ENCODE data around the gene PRR19. TPM values are rescaled to one million over a fixed set of nuclear protein-coding genes. Genes with fewer than 3 reads are reported as not detected.

The PRR19 gene
- total RNA-seq, 1 donor from 2014 or later = not detected

DNA sequence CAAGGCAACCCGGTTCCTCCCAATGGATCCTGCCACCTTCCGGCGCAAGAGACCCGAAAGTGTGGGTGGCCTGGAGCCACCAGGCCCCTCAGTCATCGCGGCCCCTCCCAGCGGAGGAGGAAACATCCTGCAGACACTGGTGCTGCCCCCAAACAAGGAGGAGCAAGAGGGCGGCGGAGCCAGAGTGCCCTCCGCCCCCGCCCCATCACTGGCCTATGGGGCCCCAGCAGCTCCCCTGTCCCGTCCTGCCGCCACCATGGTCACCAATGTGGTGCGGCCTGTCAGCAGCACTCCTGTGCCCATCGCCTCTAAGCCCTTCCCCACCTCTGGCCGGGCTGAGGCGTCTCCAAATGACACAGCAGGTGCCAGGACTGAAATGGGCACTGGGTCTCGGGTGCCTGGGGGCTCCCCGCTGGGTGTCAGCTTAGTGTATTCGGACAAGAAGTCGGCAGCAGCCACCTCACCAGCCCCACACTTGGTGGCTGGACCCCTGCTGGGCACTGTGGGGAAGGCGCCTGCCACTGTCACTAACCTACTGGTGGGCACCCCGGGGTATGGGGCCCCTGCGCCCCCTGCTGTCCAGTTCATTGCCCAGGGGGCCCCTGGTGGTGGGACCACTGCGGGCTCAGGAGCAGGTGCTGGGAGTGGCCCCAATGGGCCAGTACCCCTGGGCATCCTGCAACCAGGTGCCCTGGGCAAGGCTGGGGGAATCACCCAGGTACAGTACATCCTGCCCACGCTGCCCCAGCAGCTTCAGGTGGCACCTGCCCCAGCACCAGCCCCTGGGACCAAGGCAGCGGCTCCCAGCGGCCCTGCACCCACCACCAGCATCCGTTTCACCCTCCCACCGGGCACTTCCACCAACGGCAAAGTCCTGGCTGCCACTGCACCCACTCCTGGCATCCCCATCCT lies 11.2 kb upstream of the PRR19 start:
- intact Hi-C loops (cut with DNase I) = no loop called here
- no peak for DNase-seq
- no peak for ATAC-seq (ENCODE audit: poor library complexity)

DNA sequence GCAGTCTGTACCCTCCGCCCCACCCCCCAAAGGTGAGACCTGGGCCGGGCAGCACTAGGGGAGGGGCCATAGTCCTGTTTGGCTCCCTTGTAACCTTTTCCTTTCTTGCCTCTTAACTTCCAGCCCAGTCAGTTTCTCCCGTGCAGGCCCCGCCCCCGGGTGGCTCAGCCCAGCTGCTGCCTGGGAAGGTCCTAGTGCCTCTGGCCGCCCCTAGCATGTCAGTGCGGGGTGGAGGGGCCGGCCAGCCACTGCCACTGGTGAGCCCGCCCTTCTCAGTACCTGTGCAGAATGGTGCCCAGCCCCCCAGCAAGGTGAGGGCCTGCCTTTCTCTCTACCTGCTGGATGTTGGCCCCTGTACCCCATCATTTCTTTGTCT lies 10.5 kb upstream of the PRR19 start:
- ATAC-seq (ENCODE audit: poor library complexity) (no peak), DNase-seq (no peak)
- intact Hi-C loops (cut with DNase I) = no loop called here

DNA sequence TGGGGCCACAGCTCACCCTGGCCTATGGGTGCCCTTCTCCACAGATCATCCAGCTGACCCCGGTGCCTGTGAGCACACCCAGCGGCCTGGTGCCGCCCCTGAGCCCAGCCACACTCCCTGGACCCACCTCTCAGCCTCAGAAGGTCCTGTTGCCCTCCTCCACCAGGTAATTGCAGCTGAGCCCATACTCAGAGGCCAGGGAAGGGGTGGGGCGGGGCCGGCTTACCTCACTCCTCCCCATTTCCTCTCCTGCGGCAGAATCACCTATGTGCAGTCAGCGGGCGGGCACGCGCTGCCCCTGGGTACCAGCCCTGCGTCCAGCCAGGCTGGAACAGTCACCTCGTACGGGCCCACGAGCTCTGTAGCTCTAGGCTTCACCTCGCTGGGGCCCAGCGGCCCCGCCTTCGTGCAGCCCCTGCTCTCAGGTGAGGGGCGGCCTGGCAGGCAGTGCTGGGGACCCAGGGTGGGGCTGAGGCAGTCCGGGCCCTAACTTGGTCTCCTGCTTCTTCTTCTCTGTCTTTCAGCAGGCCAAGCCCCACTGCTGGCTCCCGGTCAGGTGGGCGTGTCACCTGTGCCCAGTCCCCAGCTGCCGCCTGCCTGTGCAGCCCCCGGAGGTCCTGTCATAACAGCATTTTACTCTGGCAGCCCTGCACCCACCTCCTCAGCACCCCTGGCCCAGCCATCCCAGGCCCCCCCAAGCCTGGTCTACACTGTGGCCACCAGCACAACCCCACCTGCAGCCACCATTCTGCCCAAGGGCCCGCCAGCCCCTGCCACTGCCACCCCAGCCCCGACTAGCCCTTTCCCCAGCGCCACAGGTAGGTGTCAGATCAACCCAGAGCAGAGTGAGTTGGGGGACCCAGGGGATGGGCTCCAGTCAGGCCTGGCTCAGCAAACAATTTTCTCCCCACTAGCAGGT lies 9.6 kb upstream of the PRR19 start:
- ATAC-seq (ENCODE audit: poor library complexity) = no peak
- no peak for DNase-seq
- intact Hi-C loops (cut with DNase I) = no loop called here

DNA sequence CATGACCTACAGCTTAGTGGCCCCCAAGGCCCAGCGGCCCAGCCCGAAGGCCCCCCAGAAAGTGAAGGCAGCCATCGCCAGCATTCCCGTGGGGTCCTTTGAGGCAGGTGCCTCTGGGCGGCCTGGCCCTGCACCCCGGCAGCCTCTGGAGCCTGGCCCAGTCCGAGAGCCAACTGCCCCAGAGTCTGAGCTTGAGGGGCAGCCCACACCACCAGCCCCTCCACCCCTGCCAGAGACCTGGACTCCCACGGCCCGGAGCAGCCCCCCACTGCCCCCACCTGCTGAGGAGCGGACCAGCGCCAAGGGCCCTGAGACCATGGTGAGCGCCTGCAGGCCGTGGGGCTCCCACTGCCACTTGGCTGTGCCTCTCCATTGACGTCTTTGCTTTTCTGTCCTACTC lies 9.0 kb upstream of the PRR19 start:
- no peak for ATAC-seq (ENCODE audit: poor library complexity)
- DNase-seq = no peak
- intact Hi-C loops (cut with DNase I) = no loop called here

DNA sequence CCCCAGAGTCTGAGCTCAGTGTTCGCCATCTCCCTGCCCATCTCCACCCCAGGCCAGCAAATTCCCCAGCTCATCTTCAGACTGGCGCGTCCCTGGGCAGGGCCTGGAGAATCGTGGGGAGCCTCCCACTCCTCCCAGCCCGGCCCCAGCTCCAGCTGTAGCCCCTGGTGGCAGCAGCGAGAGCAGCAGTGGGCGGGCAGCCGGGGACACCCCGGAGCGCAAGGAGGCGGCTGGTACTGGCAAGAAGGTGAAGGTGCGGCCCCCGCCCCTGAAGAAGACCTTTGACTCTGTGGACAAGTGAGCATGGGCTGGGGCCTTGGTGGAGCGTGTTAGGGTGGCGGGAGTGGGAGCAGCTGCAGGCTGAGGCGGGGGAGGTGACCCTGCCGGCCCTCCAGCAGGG lies 8.4 kb upstream of the PRR19 start:
- DNase-seq (no peak), ATAC-seq (ENCODE audit: poor library complexity) (no peak)
- intact Hi-C loops (cut with DNase I) = no loop called here

DNA sequence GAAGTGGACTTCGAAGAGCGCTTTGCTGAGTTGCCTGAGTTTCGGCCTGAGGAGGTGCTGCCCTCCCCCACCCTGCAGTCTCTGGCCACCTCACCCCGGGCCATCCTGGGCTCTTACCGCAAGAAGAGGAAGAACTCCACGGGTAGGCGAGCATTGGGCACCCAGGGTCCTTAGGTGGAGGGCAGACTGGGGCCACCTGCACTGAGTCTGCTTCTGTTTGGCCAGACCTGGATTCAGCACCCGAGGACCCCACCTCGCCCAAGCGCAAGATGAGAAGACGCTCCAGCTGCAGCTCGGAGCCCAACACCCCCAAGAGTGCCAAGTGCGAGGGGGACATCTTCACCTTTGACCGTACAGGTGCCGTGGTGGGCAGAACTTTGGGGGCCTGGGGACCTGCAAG lies 8.0 kb upstream of the PRR19 start:
- DNase-seq (no peak), ATAC-seq (ENCODE audit: poor library complexity) (no peak)
- intact Hi-C loops (cut with DNase I) = no loop called here

DNA sequence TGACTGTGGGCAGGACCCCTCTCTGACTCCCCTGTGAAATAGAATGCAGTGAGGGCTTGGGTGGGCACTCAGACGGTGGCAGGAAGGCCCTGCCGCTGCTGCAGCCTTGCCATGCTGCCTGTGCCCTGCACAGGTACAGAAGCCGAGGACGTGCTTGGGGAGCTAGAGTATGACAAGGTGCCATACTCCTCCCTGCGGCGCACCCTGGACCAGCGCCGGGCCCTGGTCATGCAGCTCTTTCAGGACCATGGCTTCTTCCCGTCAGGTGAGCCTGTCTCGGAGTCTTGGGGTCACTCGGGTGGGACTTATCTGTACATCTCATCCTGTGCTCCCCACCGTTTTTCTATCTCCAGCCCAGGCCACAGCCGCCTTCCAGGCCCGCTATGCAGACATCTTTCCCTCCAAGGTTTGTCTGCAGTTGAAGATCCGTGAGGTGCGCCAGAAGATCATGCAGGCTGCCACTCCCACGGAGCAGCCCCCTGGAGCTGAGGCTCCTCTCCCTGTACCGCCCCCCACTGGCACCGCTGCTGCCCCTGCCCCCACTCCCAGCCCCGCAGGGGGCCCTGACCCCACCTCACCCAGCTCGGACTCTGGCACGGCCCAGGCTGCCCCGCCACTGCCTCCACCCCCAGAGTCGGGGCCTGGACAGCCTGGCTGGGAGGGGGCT lies 7.3 kb upstream of the PRR19 start:
- no peak for ATAC-seq (ENCODE audit: poor library complexity)
- no peak for DNase-seq
- intact Hi-C loops (cut with DNase I) = no loop called here

DNA sequence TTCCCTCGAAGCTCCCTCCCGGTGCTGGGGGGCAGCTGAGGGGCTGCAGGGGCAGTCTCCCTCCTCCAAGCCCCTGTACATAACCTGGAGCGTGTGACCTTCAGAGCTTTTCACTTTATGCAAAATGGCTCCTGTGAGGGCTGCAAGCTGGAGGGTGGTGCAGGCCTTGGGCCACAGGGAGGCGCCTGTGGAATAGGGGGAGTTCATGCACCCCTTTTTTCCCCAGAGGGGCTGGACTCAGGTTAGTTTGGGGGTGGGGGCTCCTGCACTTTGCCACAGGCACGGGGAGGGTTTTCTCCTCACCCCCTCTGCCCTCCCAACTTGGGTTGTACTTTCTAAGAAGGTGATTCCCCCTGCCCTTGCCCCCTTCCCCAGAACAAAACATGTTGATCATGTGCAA lies 6.6 kb upstream of the PRR19 start:
- DNase-seq (no peak), ATAC-seq (ENCODE audit: poor library complexity) (no peak)
- intact Hi-C loops (cut with DNase I) = no loop called here

DNA sequence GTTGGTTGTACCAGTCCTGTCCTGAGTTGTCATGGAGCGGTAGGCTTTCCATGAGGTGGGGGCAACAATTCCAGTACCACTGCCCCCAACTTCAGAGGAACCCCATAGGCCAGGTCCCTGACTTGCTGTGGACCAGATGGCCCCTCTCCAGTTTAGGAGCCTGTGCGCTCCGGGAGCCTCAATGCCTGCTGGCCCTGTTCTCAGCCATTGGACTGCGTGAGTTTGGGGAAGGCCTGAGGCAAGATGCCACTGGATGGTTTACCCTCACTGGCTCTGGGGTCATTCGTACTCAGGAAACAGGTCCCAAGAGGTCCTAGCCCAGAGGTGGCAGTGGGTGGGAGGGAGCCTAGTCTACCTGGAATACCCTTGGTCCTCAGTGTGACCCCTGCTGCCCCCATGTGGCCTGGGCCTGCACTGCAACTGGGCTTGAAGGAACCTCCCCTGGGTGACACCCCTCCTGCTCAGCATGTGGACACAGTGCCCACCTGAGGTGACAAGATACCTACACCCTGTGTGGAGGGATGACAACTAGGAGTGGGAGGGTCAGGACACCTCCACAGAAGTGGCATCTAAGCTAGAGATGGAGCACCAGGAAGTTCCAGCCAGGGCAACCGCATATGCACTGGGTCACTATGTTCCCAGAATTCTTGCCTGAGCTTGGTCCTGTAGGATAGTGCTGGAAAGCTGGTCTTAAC lies 6.0 kb upstream of the PRR19 start:
- peak; percentile 86 for ATAC-seq (ENCODE audit: poor library complexity)
- peak; percentile 91 for DNase-seq

DNA sequence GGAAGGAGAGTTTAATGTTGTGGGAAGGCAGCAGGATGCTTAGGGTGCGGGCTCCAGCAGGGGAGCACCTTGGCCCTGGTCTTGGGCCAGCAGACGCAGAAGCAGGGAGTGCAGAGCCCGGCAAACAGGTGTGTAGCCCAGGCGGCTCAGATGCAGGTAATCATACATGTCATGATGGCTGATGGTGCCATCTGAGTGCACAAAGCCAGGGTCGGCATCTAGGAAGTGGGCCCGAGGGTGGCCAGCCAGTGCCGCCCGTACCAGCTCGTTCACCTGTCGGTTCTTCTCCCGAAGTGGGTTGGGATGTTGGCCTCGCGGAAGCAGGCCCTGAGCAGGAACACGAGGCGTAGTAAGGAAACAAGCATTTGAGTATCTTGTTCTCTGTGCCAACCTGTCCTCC lies 4.9 kb upstream of the PRR19 start:
- intact Hi-C loops (cut with DNase I) = no loop called here
- DNase-seq (no peak), ATAC-seq (ENCODE audit: poor library complexity) (no peak)

More for the DNA sequence above, 6.0 kb upstream of the PRR19 start:
- intact Hi-C loops (cut with DNase I) = no loop called here

DNA sequence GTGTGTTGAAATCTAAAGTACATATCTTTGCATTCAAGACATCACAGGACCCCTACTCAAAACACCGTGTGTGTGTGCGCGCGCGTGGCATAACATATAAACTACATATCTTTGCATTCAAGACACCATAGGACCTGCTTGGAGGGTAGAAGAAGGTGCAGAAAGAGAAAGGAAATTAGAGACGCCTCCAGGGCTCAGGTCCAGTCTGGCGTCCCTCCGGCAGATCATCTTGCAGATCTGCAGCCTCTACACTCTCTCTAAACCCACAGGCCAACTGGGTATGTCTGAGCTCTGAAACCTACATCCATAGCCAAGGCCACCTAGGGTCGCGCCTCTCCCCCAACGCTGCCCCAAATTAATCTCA lies 1.2 kb downstream of the PRR19 start:
- no peak for ATAC-seq (ENCODE audit: poor library complexity)
- no peak for DNase-seq
- intact Hi-C loops (cut with DNase I) = no loop called here

DNA sequence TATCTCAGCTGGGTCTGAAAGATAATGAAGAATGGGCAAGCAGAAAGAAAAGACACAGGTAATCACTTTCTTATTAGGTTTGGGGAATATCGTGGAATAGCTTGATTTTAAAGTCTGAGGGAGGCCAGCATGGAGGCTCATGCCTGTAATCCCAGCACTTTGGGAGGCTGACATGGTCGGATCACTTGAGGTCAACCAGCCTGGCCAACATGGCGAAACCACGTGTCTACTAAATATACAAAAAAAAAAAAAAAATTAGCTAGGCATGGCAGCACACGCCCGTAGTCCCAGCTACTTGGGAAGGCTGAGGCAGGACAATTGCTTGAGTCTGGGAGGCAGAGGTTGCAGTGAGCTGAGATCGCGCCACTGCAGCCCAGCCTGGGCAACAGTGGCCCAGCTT lies 1.9 kb downstream of the PRR19 start:
- ATAC-seq (ENCODE audit: poor library complexity) (no peak), DNase-seq (no peak)
- intact Hi-C loops (cut with DNase I) = no loop called here

DNA sequence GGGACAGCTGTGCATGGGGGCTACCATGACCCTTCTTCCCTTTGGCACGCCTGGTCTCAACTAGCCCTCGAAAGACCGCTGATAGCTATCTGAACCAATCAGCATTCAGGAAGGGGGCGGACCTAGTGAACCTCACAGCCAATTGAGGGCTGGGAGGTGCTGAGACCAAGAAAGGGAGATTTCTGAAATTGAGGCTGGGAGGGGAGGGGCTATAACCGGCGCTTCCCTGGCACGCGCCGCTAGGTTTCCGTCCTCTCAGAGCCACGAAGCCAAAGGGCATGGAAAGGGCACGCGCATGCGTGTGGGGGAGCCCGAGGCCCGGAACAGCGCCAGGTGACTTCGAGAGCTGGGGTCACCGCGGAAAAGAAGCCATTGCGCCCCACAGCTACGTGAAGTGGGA lies 4.7 kb downstream of the PRR19 start:
- DNase-seq = no peak
- no peak for ATAC-seq (ENCODE audit: poor library complexity)
- intact Hi-C loops (cut with DNase I) = no loop called here

DNA sequence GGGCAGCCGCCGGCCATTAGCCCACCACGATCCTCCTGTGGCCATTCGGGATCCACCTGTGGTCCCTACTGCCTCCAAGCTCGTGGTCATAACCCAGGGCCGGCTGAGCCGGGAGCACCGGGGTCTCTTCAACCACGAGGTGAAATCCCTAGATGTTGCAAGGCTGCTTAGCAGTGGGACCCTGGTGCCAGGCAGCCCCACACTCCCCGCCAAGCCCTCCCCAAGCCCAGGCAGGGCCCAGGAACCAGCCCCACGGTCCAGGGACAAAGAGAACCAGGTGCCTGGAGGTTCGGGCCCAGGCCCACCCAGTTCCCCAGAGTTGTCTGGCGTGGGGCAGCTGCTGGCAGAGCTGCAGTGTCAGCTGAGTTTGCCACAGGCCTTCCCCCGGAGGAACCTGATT lies 7.8 kb downstream of the PRR19 start:
- DNase-seq (no peak), ATAC-seq (ENCODE audit: poor library complexity) (no peak)
- intact Hi-C loops (cut with DNase I) = no loop called here

DNA sequence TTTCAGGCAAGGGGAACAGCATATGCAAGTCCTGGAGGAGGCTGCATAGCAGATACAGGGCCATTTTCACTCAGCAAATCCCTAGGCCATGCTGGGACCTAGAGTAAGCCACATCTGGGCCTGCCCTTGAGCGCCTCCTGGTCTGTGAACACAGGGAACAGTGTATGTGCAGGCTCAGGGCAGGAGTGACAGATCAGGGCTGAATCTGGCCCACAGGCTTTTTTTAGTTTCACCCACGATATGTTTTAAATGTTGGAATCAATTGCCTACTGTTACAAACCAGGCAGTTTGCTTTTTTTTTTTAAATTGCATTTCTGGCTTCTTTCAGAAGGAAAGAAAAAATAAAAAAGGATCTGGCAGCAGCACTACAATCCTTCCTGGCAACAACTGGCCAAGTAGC lies 9.7 kb downstream of the PRR19 start:
- intact Hi-C loops (cut with DNase I) = no loop called here
- ATAC-seq (ENCODE audit: poor library complexity) = no peak
- no peak for DNase-seq

DNA sequence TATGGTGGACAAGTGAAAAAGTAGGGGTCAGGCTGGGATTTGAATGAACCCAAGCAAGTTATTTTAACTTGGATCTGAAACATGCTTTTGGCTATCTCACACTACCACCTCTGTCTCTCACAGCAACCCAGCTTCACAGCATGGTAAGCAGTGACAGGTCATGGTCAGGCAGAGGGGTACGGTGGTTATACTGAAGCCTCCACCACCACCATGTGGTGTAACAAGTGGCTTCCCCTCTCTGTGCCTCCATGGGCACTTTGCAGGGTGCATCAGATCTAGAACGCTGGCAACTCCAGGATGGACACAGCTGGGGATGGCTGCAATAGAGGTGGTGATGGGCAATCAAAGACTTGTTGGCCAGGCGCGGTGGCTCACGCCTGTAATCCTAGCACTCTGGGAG lies 10.4 kb downstream of the PRR19 start:
- ATAC-seq (ENCODE audit: poor library complexity) (no peak), DNase-seq (no peak)
- intact Hi-C loops (cut with DNase I) = no loop called here

DNA sequence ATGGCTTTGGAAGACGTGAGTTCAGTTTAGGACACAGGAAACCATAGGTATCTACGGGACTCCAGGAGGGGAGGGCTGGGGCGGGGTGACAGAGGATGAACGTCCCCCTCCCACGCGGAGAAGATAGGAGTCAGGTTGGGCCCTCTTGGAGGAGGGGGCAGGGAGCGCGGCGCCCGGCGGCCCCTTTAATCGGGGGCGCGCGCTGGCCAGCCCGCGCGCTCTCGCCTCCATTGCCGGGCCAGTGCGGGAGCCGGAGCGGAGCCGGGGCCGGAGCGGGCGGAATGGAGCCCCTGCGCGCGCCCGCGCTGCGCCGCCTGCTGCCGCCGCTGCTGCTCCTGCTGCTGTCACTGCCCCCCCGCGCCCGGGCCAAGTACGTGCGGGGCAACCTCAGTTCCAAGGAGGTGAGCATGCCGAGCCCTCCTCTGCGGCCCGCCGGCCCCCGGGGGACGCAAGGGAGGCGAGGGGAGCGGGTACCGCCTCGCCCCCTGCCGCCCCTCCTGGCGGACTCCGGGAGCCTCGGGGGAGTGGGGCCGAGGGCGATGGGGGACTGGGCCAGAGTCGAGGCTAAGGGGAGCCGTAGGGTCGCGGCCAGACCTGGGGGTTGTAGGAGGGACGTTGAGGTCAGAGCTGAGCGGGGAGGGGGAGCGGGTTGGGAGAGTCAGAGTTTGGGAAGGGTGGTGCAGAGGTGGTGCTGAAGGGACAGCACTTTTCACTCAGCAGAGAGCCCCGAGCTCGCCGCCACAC lies 11.3 kb downstream of the PRR19 start, which contains the start of gene TMEM145:
TMEM145 (plus strand) TSS at position 214 of the 744 bp plus-strand sequence; CDS start at position 282, 68 bp downstream.
- DNase-seq = no peak
- intact Hi-C loops (cut with DNase I) = no loop called here
- ATAC-seq (ENCODE audit: poor library complexity) = peak; percentile 87
